GM19452 (cell line): ENCODE measurements around the gene ETV5.
"Not testable (repeated sequence)": the region's sequence is repeated elsewhere in the genome, so short reads cannot be mapped to it uniquely, and the experiment has no call there.

ENCODE experiments used
- ATAC-seq: cut with Tn5 transposase; IDR thresholded peaks from one replicate; pipeline ENCODE4 v1.9.1; 2021; ENCODE audit not compliant: unreplicated experiment

Gene ETV5

DNA sequence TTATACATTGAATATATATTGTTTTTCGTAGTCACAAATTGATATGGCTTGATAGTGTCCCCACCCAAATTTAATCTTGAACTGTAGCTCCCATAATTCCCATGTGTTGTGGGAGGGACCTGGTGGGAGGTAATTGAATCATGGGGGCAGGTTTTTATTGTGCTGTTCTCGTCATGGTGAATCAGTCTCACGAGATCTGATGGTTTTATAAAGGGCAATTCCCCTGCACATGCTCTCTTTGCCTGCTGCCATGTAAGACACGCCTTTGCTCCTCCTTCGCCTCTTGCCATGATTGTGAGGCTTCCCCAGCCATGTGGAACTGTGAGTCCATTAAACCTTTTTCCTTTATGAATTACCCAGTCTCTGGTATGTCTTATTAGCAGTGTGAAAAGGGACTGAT, 82.9 kb downstream of the ETV5 start:
- ATAC-seq: not testable (repeated sequence)

DNA sequence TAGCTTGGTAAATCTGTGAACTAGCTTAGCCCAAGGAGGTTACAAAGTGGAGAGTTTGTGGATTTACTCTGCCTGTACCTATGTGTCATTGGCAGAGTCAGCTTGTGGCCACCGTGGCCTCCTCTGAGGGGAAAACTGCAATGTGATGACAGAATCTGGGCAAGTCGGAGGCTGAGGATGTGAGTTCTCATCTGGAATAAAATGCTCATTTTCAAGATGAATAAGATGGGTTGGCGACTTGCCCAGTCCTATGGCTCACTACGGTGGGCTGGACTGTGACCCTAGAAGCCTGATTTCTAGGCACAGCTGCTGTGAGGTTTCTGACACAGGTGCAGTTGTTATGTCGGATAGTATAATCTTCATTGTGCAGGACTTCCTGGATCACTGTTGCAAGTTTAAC, 83.7 kb downstream of the ETV5 start:
- no peak for ATAC-seq

DNA sequence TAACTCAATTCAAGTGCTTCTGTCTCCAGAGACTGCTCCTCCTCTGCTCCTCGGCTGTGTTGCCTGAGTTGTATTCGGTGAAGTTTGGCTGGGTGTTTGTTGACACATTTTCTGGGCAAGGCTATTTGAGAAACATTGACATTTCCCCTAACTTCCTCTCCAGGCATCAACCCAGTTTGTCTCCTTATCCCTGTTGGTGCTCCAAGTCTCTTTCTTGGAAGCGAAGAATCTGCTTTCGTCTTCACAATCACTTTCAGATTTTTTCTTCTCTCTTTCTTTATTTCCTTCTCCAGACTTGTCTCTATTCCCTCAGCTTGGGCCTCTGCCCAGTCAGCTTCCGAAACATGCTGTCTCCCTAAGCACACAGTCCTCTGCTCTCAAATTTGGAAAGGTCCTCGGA, 84.7 kb downstream of the ETV5 start:
- no peak for ATAC-seq

DNA sequence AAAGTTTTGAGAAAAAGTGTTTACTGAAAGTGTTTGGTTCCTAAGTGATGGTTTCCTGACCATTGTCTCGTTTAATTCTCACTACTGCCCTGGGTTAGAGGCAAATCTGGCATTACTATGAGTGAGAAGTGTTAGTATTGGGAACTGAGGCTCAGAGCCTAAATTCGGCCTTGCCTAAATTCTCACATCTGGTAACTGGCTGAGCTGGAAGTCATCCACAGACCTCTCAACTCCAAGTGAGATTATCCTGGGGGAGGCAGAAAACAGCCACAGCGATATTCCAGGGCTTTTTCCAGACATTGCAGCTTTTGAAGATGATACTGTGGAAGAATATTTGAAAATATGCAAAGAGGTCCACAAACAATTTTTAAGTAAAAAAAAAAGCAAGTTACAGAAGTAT, 86.0 kb downstream of the ETV5 start:
- no peak for ATAC-seq

DNA sequence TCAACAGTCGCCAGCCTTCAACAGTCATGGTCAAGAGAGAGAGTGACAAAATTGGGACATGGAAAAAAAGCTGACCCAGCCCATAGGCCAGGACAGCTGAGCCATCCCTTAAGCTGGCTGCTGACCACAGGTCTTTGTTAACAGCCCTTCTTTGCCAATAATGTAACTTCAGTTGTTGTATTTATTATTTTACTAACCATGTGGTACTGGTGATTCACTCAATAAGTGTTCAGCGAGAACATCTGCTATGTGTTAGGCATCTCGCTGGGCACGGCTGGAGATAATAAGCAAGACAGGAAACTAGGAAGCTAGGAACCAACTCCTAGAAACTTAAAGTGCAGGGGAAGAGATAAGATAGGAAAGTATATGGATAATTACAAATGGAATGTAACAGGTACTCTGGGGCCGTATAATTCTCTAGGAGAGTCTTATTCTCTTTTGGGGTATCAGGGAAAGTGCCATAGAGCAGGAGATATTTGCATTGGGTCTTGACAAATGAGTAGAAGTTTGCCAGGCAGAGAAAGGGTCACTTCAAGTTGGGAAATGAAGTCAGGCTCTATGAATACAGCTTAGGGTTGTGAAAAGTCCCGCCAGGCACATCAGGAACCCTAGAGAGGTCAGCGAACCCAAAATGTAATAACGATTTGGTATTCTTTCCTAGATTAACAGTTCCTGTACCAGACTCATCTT, 87.1 kb downstream of the ETV5 start:
- ATAC-seq: no peak

DNA sequence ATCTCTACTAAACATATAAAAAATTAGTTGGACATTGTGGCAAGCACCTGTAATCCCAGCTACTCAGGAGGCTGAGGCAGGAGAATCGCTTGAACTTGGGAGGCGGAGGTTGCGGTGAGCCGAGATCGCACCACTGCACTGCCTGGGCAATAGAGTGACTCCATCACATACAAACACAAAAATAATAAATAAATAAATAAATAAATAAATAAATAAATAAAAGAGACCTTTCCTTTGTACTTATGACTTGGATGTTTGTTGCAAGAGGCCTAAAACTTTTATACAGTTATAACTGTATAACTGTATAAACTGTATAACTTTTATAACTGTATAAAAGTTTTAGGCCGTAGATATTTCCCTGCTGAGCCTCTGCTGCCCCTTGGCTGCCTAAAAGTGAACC, 87.6 kb downstream of the ETV5 start:
- not testable (repeated sequence) for ATAC-seq

DNA sequence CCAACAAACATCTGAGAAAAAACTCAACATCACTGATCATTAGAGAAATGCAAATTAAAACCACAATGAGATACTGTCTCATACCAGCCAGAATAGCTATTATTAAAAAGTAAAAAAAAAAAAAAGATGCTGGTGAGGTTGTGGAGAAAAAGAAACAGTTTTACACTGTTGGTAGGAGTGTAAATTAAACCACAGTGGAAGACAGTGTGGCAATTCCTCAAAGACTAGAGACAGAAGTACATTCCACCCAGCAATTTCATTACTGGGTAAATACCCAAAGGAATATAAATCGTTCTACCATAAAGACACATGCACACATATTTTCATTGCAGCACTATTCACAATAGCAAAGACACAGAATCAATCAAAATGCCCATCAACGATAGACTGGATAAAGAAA, 89.6 kb downstream of the ETV5 start:
- ATAC-seq: not testable (repeated sequence)

DNA sequence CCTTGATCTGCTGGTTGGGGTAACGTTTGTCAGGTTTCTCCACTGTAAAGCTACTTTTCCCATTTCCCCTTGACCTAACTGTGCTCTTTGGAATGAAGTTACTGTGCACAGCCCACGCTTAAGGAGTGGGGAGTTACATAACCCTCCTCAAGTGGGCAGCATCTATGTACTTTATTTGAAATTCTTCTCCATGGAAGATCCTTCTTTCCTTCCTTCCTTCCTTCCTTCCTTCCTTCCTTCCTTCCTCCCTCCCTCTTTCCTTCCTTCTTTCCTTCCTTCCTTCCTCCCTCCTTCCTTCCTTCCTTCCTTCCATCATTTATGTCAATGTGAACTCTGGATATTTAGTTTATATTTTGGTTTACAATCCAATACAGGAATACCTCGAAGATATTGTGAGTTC, 94.0 kb downstream of the ETV5 start:
- ATAC-seq: no peak

DNA sequence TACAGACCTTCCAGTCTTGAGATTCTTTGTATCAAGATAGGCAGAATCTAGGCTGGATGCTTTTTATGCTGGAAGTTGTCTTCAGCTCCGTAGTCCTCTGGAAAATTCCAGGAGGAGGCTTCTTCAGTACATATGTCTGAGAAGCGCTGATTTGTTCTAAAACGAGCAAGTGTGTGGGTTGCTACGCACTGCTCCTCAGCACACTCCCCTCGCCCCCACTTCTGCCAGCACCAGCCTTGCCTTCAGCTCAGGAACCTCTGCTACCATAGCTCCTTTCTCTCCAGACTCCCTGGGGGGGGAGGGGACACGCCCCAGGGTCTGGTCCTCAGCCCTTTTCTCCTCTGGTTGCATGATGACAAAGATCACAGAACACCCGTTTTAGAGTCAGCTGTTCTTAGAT, 95.6 kb downstream of the ETV5 start:
- no peak for ATAC-seq

DNA sequence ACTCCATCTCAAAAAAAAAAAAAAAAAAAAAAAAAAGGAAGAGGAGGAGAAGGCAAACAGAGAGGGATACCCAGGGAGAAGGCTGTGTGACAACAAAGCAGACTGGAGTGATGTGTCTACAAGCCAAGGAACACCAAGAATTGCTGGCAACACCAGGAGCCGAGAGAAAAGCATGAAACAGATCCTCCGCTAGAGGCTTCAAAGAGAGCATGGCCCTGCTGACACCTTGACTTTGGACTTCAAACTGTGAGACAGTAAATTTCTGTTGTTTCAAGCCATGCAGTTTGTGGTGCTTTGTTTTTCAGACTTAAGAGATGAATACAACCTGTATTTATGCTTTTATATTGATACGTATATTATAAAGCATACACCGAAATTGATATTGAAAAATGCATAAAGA, 96.8 kb downstream of the ETV5 start:
- ATAC-seq: no peak

DNA sequence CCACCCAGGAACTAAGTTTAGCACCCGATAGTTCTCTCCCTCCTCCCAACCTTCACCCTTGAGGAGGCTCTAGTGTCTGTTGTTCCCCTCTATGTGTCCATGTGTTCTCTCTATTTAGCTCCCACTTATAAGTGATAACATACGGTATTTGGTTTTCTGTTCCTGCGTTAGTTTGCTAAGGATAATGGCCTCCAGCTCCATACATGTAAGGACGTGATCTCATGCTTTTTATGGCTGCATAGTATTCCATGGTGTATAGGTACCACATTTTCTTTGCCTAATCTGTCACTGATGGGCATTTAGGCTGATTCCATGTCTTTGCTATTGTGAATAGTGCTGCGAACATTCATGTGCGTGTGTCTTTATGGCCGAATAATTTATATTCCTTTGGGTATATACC, 104.2 kb downstream of the ETV5 start:
- no peak for ATAC-seq

DNA sequence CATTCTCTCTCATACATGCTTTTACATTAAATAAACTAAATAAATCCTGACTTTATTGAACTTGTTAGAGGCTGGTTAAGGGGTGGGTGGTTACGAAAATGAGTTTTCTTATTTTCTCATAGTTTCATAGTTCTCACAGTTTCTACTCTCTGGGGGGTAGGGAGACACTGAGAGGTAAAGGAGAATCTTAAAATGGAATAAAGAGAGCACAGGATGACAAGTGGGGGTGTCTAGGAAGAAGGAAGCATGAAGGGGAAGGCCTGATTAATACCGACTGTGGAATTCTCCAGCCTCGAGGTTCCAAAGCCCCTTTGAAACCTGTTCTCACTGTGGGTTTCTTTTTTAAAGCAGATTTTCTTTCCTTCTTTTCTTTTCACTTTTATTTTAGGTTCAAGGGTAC, 104.7 kb downstream of the ETV5 start:
- ATAC-seq: no peak

DNA sequence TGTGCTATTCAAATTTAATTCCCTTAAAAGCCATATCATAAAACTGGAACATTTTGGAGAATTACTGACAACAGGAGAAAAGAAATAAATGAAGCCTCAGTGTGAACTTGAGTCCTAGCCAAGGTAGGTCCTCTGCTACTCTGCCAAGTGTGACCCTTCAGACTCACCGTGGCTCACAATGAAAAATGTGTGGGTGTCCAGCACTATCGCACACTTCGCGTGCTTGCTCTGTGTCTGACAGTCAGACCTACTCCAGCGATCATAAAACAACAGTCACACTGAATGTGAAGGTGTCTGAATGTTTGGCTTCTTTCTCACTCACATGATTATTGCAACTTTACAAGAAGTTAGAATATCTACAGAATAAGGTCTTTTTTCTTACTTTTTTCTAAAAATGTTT, 105.3 kb downstream of the ETV5 start:
- no peak for ATAC-seq

DNA sequence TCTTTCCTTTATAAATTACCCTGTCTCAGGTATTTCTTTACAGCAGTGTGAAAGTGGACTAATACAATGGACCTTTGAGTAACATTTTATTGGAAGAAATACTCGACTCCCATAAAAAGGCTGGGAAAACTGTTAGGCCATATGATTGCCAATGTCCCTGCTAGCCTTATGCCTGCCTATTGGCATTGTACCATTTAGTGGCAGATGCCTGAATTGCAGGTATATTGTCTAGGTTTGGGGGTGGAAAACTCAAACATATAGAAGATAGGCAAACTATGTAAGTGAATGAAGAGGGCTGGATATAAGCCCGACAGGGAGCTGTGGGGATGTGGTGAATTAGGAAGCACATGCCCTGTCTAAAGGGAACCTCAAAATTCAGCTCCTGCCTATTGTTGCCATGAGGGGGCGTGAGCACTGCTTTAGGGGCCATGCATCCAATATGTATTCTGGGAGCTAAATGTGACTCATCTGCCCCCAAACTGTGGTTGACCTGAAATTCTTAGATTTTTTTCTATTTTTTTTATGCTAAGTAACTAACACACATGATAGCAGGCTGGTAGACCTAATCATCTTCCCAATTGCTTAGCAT, 105.9 kb downstream of the ETV5 start:
- ATAC-seq: no peak

DNA sequence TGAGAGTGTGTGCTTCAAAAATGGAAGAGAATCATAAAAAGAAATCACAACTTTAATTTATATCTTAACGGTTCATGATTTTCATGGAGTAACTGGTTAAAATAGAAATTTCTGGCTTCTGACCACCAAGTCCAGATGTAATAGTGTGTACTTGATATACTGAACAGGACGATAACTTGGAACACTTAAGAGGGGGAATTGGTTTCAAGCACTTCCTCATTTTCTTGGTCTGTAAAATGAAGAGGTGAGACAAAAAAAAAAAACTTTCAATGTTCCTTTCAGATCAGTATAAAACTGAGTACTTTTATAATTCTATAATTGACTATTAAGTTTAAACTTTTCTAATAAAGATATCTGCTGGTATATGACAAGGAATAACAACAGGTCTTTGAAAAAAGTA, 107.0 kb downstream of the ETV5 start:
- no peak for ATAC-seq

DNA sequence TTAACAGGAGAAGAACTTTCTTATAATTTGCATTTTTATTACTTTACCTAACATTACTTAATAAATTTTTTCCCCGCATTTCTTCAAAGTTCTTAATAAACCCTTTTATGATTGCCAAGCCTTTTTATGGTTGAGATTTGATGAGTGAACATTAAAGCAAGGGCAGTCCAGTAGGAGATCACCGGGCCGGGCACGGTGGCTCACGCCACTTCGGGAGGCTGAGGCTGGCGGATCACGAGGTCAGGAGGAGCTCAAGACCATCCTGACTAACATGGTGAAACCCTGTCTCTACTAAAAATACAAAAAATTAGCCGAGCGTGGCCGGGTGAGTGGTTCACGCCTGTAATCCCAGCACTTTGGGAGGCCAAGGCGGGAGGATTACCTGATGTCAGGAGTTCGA, 109.7 kb downstream of the ETV5 start:
- no peak for ATAC-seq

DNA sequence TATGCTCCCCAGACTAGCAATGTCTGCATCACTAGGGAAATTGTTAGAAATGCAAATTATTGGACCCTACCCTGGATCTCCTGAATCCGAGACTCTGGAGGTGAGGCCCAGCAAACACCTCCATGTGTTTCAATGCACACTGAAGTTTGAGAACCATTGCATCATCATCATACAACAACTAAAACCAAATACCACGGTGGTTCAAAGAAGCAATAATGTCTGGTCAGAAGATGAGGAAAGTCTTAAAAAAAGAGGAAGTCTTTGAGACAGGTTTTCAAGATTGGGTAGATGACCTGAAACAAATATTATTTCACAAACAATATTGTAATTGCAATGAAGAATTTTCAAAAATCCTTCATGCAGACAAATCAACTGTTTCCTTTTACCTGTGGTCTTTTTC, 110.8 kb downstream of the ETV5 start:
- no peak for ATAC-seq

DNA sequence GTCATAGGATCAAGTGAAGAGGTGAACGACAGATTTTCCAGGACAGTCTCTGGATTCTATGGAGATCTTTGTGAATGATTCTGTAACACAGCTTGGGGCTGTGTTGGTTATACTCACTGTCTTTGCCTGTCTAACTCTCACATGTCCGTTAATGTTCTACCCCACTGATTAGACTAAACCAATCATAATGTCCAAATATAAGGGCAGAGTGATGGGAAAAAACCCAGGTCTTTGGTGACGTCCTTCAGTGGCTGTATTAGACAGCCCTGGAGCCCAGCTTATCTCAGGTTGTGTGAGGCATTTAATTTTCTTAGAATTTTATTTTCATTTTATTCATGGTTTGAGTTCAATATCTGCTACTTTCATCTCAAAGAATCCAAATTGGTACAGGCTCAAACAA, 111.8 kb downstream of the ETV5 start:
- ATAC-seq: no peak
